ENCODE measurements around the gene EIF4G1. TPM values are rescaled to one million over a fixed set of nuclear protein-coding genes. Genes with fewer than 3 reads are reported as not detected.

EIF4G1 gene
- 314 and 479 TPM in 2 replicates for total RNA-seq

GRCh38 chr3:184314363-184314699 lies at the start of gene EIF4G1:
EIF4G1 (plus strand) TSS chr3:184314606; CDS start chr3:184315797, 1,191 bp downstream.

DNA sequence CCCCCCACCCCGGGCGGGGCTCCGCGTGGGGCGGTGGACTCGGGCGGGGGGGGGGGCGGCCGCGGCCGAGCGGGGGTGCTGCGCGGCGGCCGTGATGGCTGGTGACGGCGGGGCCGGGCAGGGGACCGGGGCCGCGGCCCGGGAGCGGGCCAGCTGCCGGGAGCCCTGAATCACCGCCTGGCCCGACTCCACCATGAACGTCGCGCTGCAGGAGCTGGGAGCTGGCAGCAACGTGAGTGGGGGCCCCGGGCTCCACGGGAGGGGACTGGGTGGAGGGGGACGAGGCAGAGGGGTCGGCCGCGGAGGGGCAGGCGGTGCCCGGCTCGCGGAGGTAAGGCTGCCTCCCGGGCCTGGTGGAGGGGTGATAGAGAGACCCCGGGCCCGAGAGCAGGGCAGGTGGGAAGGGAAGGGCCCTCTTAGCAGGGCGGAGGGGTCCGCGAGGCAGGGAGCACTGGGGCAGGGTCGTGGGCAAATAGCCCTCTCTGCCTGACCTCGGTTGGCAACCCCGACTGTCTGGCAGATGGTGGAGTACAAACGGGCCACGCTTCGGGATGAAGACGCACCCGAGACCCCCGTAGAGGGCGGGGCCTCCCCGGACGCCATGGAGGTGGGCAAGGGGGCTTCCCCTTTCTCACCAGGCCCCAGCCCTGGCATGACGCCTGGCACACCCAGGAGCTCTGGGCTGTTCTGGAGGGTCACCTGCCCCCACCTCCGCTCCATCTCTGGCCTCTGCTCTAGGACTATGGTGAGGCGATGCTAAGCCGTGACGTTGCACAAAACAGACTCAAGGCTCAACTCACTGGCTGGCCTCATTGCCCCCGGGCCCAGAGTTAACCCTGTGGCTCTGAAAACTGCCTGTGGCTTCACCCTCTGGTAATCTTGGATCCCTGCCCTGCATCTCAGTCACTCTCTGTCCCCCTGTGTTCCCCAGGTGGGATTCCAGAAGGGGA lies 38.2 kb upstream of the EIF4G1 start, which contains the start of gene ECE2:
Gene ECE2, plus strand, starts transcription at position 62 of the 950 bp plus-strand sequence. Its CDS starts 132 bp downstream, at position 194.

DNA sequence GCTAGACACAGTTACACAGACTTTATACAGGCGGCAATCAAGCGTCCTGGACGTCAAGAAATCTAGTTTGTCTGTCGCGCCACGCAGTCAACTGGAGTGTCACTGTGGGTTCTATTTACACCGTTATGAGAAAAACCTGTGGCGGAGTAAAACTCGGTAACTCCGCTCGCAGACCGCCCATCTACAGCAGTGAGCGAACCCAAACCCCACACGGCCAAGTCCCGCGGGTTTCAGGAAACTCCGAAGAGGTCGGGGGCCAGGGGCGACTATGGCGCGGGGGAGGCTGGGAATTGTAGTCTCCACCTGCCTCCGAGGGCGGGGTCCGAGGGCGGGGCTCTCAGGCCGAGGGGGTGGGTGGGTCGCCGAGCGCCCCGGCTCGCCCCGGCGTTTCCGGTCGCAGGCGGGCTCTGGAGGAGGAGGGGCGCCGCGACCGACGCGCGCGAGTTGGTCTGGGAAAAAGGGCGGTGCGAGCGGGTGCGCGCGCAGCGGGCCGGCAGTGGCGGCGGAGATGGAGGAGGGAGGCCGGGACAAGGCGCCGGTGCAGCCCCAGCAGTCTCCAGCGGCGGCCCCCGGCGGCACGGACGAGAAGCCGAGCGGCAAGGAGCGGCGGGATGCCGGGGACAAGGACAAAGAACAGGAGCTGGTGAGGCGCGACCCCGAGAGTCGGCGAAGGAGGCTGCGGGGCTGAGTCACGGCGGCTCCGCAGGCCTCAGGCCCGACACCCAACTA lies 15.5 kb upstream of the EIF4G1 start, which contains the start of gene PSMD2:
Gene PSMD2, plus strand, starts transcription at position 483 of the 729 bp plus-strand sequence. Its CDS starts 26 bp downstream, at position 509.

DNA sequence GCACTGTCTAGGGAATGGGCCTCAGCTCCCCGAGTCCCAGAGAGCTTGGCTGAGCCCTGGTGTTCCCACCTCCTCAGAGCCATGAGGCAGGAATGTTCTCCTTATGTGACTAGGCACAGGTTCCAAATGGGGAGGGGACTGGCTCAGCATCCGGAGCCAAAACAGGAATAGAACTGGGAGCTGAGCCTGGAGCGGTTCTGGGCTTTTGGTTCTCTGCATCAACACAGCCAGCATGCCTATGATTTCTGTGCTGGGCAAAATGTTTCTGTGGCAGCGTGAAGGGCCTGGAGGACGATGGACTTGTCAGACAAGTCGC lies 23.0 kb downstream of the EIF4G1 start, which contains the start of gene FAM131A:
Gene FAM131A, plus strand, starts transcription at position 202 of the 316 bp plus-strand sequence. Its CDS starts 31 bp downstream, at position 233.

DNA sequence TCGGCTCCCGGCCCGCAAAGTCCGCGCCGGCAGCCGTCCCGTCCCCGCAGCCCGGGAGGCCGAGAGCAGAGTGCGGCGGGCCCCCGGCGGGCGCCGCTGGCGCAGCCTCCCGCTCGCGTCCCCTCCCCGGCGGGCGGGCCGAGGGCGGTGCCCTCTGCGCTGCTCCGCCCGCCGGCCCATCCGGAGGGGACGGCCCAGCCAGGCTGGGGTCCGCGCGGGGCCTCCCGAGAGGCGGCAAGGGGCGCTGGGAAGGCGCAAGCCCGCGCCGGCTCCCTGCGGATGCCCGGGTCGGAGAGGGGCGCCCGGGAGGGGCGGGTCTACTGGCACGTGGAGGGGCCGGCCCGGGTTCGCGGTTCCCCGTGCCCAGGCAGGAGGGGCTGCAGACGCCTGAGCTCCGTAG lies 47.1 kb downstream of the EIF4G1 start, which contains the start of the genes CLCN2 and POLR2H:
Gene CLCN2, minus strand, starts transcription at position 74 of the 400 bp plus-strand sequence. CDS start 126 bp downstream, outside the sequence.
Gene POLR2H, plus strand, starts transcription at position 179 of the 400 bp plus-strand sequence. CDS start 1,783 bp downstream, outside the sequence.

GRCh38 chr3:184377882-184378445 lies 63.6 kb downstream of the EIF4G1 start, which contains the start of gene THPO:
THPO (minus strand) TSS chr3:184378207; CDS start chr3:184376259, 1,948 bp downstream.

DNA sequence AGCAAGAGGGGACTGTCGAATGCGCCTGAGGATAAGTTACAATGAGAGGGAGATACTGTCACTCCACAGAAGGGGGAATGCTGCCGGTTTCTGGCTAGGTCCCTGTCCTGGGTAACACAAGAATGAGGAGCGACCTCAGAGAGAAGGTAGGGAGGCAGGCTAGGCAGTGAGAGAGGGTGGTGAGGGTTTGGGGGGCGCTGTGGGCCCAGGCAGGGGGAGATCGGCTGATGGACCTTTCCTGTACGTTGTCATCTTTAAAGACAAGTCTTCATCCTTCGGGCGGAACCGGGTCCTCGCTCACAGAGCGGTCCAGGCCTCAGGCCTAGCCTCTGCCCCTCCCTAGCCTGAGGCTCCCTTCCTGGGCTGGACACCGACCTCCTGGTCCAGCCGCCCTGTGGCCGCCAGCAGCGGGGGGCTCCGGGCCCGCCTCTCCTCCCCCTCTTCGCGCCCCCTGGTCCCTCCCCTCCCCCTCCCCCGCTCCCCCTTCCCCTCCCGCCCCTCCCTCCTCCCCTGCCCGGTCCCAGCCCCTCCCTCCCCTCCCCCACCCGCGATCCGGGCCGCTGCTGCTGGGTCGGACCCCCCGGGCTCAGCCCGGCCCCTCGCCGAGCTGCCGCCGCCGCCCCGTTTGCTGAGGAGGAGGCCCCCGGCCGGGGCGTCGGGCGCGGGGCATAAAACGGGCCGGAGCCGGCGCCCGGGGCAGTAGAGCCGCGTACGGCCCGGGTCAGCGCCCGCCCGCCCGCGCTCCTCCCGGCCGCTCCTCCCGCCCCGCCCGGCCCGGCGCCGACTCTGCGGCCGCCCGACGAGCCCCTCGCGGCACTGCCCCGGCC lies 65.2 kb downstream of the EIF4G1 start, which contains the start of gene CHRD:
Gene CHRD, plus strand, starts transcription at position 697 of the 827 bp plus-strand sequence. CDS start 265 bp downstream, outside the sequence.

Other genes starting within 250 kb of the EIF4G1 start
- not detected in 2 replicates for gene HTR3E, start 217.5 kb upstream of the EIF4G1 start, total RNA-seq
- 21.8 and 30.5 TPM in 2 replicates for gene EIF2B5, start 179.2 kb upstream of the EIF4G1 start, total RNA-seq
- 42.0 and 79.0 TPM in 2 replicates for gene DVL3, start 159.2 kb upstream of the EIF4G1 start, total RNA-seq
- gene AP2M1, start 139.8 kb upstream of the EIF4G1 start, total RNA-seq = 383 and 406 TPM in 2 replicates
- 40.4 and 79.1 TPM in 2 replicates for gene ABCF3, start 128.4 kb upstream of the EIF4G1 start, total RNA-seq
- 0.13 TPM in 1 of 2 replicates, not detected in the other for gene VWA5B2, start 85.0 kb upstream of the EIF4G1 start, total RNA-seq
- gene ALG3, start 65.6 kb upstream of the EIF4G1 start, total RNA-seq = 64.1 and 67.6 TPM in 2 replicates
- 6.2 and 7.2 TPM in 2 replicates for gene EEF1AKMT4, start 64.9 kb upstream of the EIF4G1 start, total RNA-seq
- gene CAMK2N2, start 53.1 kb upstream of the EIF4G1 start, total RNA-seq = 0.16 and 0.38 TPM in 2 replicates
- not detected in 2 replicates for gene ECE2, start 38.6 kb upstream of the EIF4G1 start, total RNA-seq
- 278 and 988 TPM in 2 replicates for gene PSMD2, start 15.4 kb upstream of the EIF4G1 start, total RNA-seq
- gene FAM131A, start 23.0 kb downstream of the EIF4G1 start, total RNA-seq = 15.6 and 19.6 TPM in 2 replicates
- gene CLCN2, start 47.0 kb downstream of the EIF4G1 start, total RNA-seq = 3.9 and 4.1 TPM in 2 replicates
- gene POLR2H, start 47.1 kb downstream of the EIF4G1 start, total RNA-seq = 50.3 and 105 TPM in 2 replicates
- gene THPO, start 63.6 kb downstream of the EIF4G1 start, total RNA-seq = not detected in 2 replicates
- gene CHRD, start 65.4 kb downstream of the EIF4G1 start, total RNA-seq = under 0.01 and 0.13 TPM in 2 replicates
- gene EPHB3, start 247.2 kb downstream of the EIF4G1 start, total RNA-seq = 0.13 and 0.16 TPM in 2 replicates

Measured in mesangial cell (primary cell).